HEK293 (cell line): ENCODE results near the gene KLHL6.

Source experiments
- CTCF ChIP-seq: fragments of 450-650 bp; formaldehyde crosslinking; IDR thresholded peaks from 2 replicates; pipeline ENCODE4 v1.5.1; 2016; ENCODE audit warnings: missing biosample characterization, missing genetic modification characterization
- ZNF10 ChIP-seq: fragments of 450-650 bp; formaldehyde crosslinking; IDR thresholded peaks from 2 replicates; pipeline ENCODE4 v1.5.1; 2017; ENCODE audit warnings: missing biosample characterization, missing genetic modification characterization

GRCh38 chr3:183587336-183587735 is 31.8 kb upstream of the KLHL6 start:
- TF ChIP-seq CTCF (tag by site-specific recombination) (no peak), ZNF10 (tag by site-specific recombination) (no peak)
